Measurements from ENCODE around the gene SLC6A12.

Gene SLC6A12

GRCh38 chr12:198705-199104 is 15.3 kb downstream of the SLC6A12 start:
- CTCF ChIA-PET = no interaction called here
- POLR2A ChIA-PET = no interaction called here

GRCh38 chr12:197911-198695 is 15.9 kb downstream of the SLC6A12 start:
- ChIA-PET CTCF (no interaction called here), POLR2A (no interaction called here)
- no peak for DNase-seq (ENCODE audit: extremely low spot score)
- TF ChIP-seq CTCF (IDR thresholded peaks at IDR 0.05; ENCODE audit: control extremely low read depth, extremely low read depth, low read depth, missing control alignments) = no peak

More at GRCh38 chr12:198705-199104, 15.3 kb downstream of the SLC6A12 start:
- no peak for DNase-seq (ENCODE audit: extremely low spot score)
- TF ChIP-seq CTCF (IDR thresholded peaks at IDR 0.05; ENCODE audit: control extremely low read depth, extremely low read depth, low read depth, missing control alignments) = no peak

DNA sequence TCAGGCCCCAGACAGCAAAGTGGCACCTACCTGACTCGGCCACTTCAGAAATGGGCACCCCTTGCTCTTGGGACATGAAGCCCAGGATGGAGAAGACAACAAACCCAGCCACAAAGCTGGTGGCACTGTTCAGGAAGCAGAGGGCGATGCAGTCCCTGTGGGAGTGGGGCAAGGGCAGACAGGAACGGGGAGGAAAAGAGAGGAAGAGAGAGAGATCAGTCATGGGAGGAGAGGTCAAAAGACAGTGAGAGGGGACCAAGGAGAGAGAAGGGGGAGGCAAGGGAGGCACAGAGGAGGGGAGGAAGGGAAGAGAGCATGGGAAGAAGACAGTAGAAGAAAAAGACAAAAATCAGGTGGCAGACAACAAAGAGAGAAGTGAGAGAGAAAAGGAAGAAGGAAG is 16.6 kb downstream of the SLC6A12 start:
- CTCF ChIA-PET = no interaction called here

GRCh38 chr12:196436-196835 is 17.5 kb downstream of the SLC6A12 start:
- no peak for DNase-seq (ENCODE audit: extremely low spot score)
- ChIA-PET CTCF (no interaction called here), POLR2A (no interaction called here)
- TF ChIP-seq CTCF (IDR thresholded peaks at IDR 0.05; ENCODE audit: control extremely low read depth, extremely low read depth, low read depth, missing control alignments) = no peak

More for the DNA sequence above, 16.6 kb downstream of the SLC6A12 start:
- no peak for TF ChIP-seq CTCF (IDR thresholded peaks at IDR 0.05; ENCODE audit: control extremely low read depth, extremely low read depth, low read depth, missing control alignments)
- DNase-seq (ENCODE audit: extremely low spot score) = no peak
- POLR2A ChIA-PET = no interaction called here

DNA sequence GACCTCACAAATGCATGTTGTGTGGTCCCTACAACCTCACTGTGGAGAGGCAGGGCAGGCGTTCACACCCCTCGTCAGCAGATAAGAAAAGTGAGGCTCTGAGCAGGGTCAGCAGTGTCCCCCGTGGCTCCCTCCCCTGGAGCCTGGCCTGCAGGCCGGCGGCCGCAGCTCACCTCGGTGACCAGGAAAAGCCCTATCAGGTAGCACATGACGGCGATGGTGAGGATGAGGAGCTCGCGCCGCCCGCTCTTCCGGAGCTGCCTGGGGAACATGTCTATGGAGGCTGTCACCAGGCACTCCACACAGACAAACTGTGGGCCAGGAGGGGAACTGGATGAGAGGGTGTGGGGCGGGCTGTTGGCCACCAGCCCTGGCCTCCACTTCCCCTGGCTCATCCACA is 18.0 kb downstream of the SLC6A12 start:
- no peak for DNase-seq (ENCODE audit: extremely low spot score)
- ChIA-PET POLR2A (no interaction called here), CTCF (no interaction called here)
- no peak for TF ChIP-seq CTCF (IDR thresholded peaks at IDR 0.05; ENCODE audit: control extremely low read depth, extremely low read depth, low read depth, missing control alignments)

- no peak for DNase-seq (ENCODE audit: extremely low spot score)
- TF ChIP-seq CTCF (IDR thresholded peaks at IDR 0.05; ENCODE audit: control extremely low read depth, extremely low read depth, low read depth, missing control alignments) = no peak
- ChIA-PET CTCF (no interaction called here), POLR2A (no interaction called here)
These were observed 18.8 kb downstream of the SLC6A12 start for GRCh38 chr12:195156-195555.
